Kasumi-1 (cell line): ENCODE measurements around the gene CCNI2.
A peak's percentile ranks its signal among the peaks of the same experiment; 100 is the strongest.

Experiments used
- DNase-seq, 2 experiments: peaks; one replicate each; lab custom pipeline; 2025; lab: John Stamatoyannopoulos, UW

CCNI2 gene, protein sequence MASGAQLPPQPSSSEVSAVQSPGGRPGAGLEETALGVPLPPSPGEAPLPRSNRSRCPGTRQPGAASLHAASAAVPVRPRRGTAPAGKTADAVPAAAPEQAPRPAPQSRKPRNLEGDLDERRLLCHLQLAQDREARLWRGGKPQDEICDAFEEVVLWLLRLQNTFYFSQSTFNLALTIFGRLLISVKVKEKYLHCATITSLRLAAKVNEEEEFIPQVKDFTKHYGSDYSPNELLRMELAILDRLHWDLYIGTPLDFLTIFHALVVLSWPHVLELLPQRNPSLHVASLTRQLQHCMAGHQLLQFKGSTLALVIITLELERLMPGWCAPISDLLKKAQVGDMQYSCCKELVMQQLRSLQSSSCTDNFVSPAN

DNA sequence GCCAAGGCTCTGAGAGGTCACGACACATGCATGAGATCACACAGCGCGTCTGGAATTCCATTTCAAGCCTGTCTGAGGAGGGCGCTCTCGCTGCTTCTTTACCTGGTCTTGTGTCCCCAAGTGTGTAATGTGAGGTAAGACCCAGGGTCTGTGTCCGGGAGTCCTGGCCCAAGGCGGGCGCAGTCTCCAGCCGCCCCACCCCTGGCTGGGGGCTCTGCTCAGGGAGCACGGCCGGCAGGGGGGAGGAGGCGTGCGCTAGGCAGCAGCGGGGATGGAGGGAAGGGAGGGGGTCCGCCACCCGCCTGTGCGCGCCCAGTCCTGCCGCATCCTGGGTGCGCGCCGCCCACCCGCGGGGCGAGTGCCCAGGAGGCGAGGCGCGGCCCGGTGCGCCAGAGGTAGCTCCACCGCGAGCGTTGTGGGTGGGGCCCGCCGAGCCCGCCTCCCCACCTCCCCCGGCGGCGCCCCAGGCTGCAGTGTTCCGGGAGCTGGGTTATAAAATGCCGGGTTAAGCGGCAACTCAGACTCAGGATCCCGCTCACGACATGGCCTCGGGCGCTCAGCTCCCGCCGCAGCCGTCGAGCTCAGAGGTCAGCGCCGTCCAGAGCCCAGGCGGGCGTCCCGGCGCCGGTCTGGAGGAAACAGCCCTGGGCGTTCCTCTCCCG, at the start of gene CCNI2:
Gene CCNI2, plus strand, starts transcription at position 473 of the 662 bp plus-strand sequence. Its CDS starts 70 bp downstream, at position 543.
- peak in 1 of 2 experiments; percentile 36 for DNase-seq

- no peak for DNase-seq
Observed at GRCh38 chr5:132704875-132705274, 42.4 kb upstream of the CCNI2 start.

DNA sequence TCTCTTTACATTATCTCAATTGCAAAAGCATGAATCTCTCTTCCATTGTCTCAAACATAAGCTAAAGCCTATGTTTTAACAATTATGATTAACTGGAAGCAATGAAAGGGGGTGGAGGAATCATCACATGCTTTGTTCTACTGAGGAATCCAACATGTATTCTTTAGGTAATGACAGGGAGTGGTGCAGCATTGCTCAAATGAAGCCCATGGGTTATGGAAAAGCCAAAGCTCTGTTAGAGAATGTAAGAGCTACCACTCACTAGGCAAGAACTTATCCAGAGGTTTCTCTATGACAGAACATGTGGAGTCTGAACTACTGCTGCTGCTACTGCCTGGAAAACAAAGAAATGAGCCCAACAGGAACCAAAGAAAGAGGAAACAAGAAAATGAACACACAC, 38.6 kb upstream of the CCNI2 start:
- DNase-seq = peak in 1 of 2 experiments; percentile 4

DNA sequence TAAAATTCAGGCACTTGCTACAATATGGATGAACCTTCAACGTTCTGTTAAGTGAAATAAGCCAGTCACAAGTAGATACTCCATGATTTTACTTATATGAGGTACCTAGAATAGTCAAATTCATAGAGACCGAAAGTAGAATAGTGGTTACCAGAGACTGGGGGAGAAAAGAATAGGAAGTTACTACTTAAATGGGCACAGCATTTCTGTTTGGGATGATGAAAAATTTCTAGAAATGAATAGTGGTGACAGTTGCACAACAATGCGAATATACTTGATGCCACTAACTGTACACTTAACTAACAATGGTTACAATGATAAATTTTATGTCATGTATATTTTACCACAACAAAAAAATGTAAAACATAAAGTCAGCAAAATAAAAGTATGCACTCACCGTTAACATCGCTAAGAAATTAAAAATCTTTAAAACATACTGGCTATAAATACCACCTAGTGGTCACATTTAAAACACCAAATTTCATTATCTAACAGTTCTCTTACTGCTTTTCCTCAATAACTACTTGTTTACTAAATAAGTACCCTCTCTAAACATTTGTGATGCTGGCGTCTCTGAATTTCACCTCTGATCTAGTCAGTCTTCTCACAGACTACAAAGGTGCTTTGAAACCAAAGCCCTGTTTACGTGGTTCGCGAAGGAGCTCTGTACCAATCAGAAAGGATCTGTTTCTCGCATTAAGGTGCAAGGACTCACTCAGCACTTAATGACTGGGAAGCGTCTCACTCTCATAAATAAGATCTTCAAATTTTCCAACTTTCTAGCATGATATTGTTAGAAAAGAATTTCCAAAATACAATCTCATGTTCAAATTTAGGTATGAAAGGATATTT, 32.5 kb upstream of the CCNI2 start:
- DNase-seq = peak; percentile 49 to 74

GRCh38 chr5:132718544-132719312, 28.5 kb upstream of the CCNI2 start:
- no peak for DNase-seq

- DNase-seq = no peak
Observed at GRCh38 chr5:132725745-132726144, 21.5 kb upstream of the CCNI2 start.

GRCh38 chr5:132729896-132730295, 17.3 kb upstream of the CCNI2 start:
- DNase-seq = no peak

- no peak for DNase-seq
Observed at GRCh38 chr5:132733499-132734148, 13.6 kb upstream of the CCNI2 start.

GRCh38 chr5:132734687-132735086, 12.5 kb upstream of the CCNI2 start:
- no peak for DNase-seq

- peak; percentile 93 to 97 for DNase-seq
Observed at GRCh38 chr5:132736853-132737833, 10.1 kb upstream of the CCNI2 start, which contains the start of gene KIF3A. KIF3A (minus strand) TSS chr5:132737546; CDS start chr5:132737419, 127 bp downstream.

GRCh38 chr5:132737982-132738681, 9.1 kb upstream of the CCNI2 start:
- no peak for DNase-seq

DNA sequence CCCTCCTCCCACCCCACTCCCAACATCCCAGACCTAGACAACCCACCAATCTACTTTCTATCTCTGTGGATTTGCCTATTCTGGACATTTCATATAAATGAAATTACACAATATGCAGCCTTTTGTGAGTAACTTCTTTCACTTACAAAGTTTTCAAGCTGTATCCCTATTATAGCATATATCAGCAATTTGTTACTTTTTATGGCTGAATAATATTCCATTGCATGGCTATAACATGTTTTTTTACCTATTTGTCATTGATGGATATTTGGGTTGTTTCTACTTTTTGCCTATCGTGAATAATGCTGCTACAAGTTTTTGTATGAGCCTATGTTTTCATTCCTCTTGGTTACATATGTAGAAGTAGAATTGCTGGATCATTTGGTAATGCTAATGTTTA, 8.0 kb upstream of the CCNI2 start:
- DNase-seq = no peak

GRCh38 chr5:132742158-132742557, 5.1 kb upstream of the CCNI2 start:
- no peak for DNase-seq

DNA sequence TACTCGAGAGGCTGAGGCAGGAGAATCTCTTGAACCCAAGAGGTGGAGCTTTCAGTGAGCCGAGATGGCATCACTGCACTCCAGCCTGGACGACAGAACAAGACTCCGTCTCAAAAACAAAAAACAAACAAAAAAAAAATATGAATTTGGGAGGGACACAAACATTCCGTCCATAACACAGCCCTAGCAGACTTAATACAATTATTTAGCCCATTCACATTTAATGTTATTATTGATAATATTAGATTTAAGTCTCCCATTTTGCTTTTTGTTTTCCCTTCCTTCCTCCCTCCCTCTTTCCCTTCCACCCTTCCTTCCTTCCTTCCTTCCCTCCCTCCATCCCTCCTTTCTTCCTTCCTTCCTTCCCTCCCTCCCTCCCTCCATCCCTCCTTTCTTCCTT, 4.6 kb upstream of the CCNI2 start:
- DNase-seq = no peak

DNA sequence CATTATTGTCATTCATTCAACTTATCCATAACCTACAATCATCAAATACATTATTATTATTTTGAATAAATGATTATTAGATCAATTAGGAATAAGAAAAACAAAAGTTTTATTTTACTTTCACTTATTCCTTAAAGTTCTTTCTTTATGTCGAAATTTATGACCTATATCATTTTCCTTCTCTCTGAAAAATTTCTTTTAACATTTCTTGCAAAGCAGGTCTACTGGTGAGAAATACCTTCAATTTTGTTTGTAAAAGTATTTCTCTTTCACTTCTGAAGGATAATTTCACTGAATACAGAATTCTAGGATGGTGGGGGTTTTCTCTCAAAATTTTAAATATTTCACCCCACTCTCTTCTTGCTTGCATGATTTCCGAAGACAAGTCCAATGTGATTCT, 2.6 kb upstream of the CCNI2 start:
- no peak for DNase-seq

DNA sequence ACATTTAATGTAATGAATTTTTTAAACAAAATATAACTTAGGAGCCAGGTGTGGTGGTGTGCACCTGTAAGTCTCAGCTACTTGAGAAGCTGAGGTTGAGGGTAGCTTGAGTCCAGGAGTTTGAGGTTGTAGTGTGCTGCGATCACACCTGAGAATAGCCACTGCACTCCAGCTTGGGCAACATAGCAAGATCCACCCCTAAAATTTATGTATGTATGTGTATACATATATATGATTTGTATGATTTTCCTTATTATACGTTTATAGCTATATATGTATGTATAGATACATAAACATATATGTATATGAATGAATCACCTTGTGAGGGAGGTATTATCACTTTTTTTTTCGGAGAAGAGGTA, 653 bp upstream of the CCNI2 start:
- no peak for DNase-seq

- DNase-seq = no peak
Observed at GRCh38 chr5:132747616-132748440, 602 bp downstream of the CCNI2 start.

GRCh38 chr5:132748522-132749000, 1.3 kb downstream of the CCNI2 start:
- DNase-seq = no peak
